Activated CD4-positive, alpha-beta memory T cell treated with anti-CD3 and anti-CD28 coated beads for 36 hours (primary cell): ENCODE measurements around the gene PIGQ. TPM values are rescaled to one million over a fixed set of nuclear protein-coding genes. Genes with fewer than 3 reads are reported as not detected.

ENCODE experiments used
- microRNA-seq: library from miRNA; unstranded; fragments of <30 nt; microRNA quantifications from one replicate; pipeline ENCODE4 v1.2.0, GENCODE V29; 2022; ENCODE audit warnings: borderline number of aligned reads, borderline microRNAs expressed, borderline replicate concordance
- total RNA-seq, 2 experiments: library from RNA; stranded (reverse); gene quantifications; one replicate each; pipeline ENCODE4 v1.2.3, GENCODE V29; 2021

PIGQ gene
- total RNA-seq, 2 experiments from 2014 or later, result 24.2 to 26.2 TPM

Small RNAs within 50 kb of the gene (microRNA-seq; reads per million reads assigned to microRNA genes)
- gene MIR3176, result 40.1 reads per million, percentile 54 among the genes with 10 or more reads in this experiment
- 2.0 reads per million for gene MIR5587

Other genes with a start within 250 kb of the PIGQ start
- 10 to 100 TPM; 18.6 to 20.5 TPM for gene AXIN1, start 217.2 kb upstream of the PIGQ start, total RNA-seq
- 10 to 100 TPM; 76.8 to 77.3 TPM for gene MRPL28, start 199.4 kb upstream of the PIGQ start, total RNA-seq
- gene PGAP6, start 188.0 kb upstream of the PIGQ start, total RNA-seq, result 10 to 100 TPM; 30.6 to 31.5 TPM
- 10 to 100 TPM; 62.1 to 62.5 TPM for gene NME4, start 172.8 kb upstream of the PIGQ start, total RNA-seq
- gene DECR2, start 168.1 kb upstream of the PIGQ start, total RNA-seq, result 1 to 10 TPM; 8.5 to 8.8 TPM
- gene RAB11FIP3, start 144.3 kb upstream of the PIGQ start, total RNA-seq, result 10 to 100 TPM; 14.8 to 18.4 TPM
- gene CAPN15, start 42.3 kb upstream of the PIGQ start, total RNA-seq, result 10 to 100 TPM; 69.7 to 76.2 TPM
- not detected for gene PRR35, start 9.6 kb upstream of the PIGQ start, total RNA-seq
- under 1 TPM; 0.31 to 0.45 TPM for gene NHLRC4, start 3.0 kb upstream of the PIGQ start, total RNA-seq
- gene RAB40C, start 20.1 kb downstream of the PIGQ start, total RNA-seq, result 10 to 100 TPM; 10.1 to 10.6 TPM
- under 1 TPM; 0.05 to 0.07 TPM for gene WFIKKN1, start 61.0 kb downstream of the PIGQ start, total RNA-seq
- 100 to 1,000 TPM; 113 to 117 TPM for gene METTL26, start 66.3 kb downstream of the PIGQ start, total RNA-seq
- gene MCRIP2, start 71.9 kb downstream of the PIGQ start, total RNA-seq, result 10 to 100 TPM; 41.1 to 44.1 TPM
- gene WDR90, start 79.4 kb downstream of the PIGQ start, total RNA-seq, result 10 to 100 TPM; 52.8 to 58.2 TPM
- 100 to 1,000 TPM; 112 to 128 TPM for gene RHOT2, start 98.2 kb downstream of the PIGQ start, total RNA-seq
- under 1 TPM; 0.57 to 0.82 TPM for gene RHBDL1, start 105.7 kb downstream of the PIGQ start, total RNA-seq
- 10 to 100 TPM; 70.9 to 74.9 TPM for gene STUB1, start 110.4 kb downstream of the PIGQ start, total RNA-seq
- gene JMJD8, start 114.4 kb downstream of the PIGQ start, total RNA-seq, result 10 to 100 TPM; 29.8 to 30.3 TPM
- 10 to 100 TPM; 17.7 to 18.5 TPM for gene WDR24, start 120.4 kb downstream of the PIGQ start, total RNA-seq
- gene FBXL16, start 135.8 kb downstream of the PIGQ start, total RNA-seq, result 10 to 100 TPM in 1 of 2 experiments, 1 to 10 TPM in 1; 7.7 to 14.1 TPM
- gene METRN, start 145.2 kb downstream of the PIGQ start, total RNA-seq, result 10 to 100 TPM; 14.6 to 16.0 TPM
- 10 to 100 TPM; 31.2 to 34.9 TPM for gene ANTKMT, start 151.2 kb downstream of the PIGQ start, total RNA-seq
- 1 to 10 TPM; 3.3 to 4.2 TPM for gene CCDC78, start 156.5 kb downstream of the PIGQ start, total RNA-seq
- gene HAGHL, start 157.1 kb downstream of the PIGQ start, total RNA-seq, result 10 to 100 TPM; 14.2 to 15.2 TPM
- gene CIAO3, start 171.0 kb downstream of the PIGQ start, total RNA-seq, result 10 to 100 TPM; 31.8 to 32.2 TPM
- gene MSLN, start 190.8 kb downstream of the PIGQ start, total RNA-seq, result not detected
- gene RPUSD1, start 218.4 kb downstream of the PIGQ start, total RNA-seq, result 10 to 100 TPM; 13.7 to 15.5 TPM
- 100 to 1,000 TPM; 101 to 102 TPM for gene CHTF18, start 218.7 kb downstream of the PIGQ start, total RNA-seq
- not detected for gene GNG13, start 230.8 kb downstream of the PIGQ start, total RNA-seq